Stimulated activated CD4-positive, alpha-beta T cell treated with anti-CD3 and anti-CD28 coated beads, Interleukin-2, amount 100 ng/mL, for 4 hours (primary cell): Measurements from ENCODE around the gene FOXP1.

Experiments used
- DNase-seq: peaks from one replicate; pipeline ENCODE4 v3.0.0-alpha.2; 2020; ENCODE audit warnings: low read depth

Gene FOXP1

GRCh38 chr3:71307991-71308697 is 275.4 kb downstream of the FOXP1 start:
- DNase-seq, result no peak

- peak; percentile 22 for DNase-seq
Observed at GRCh38 chr3:71305231-71306206, 278.0 kb downstream of the FOXP1 start.

GRCh38 chr3:71304684-71305083 is 278.8 kb downstream of the FOXP1 start:
- DNase-seq, result peak; percentile 28

GRCh38 chr3:71304247-71304646 is 279.3 kb downstream of the FOXP1 start:
- no peak for DNase-seq

GRCh38 chr3:71303627-71304200 is 279.8 kb downstream of the FOXP1 start:
- DNase-seq, result no peak

GRCh38 chr3:71302604-71303003 is 280.9 kb downstream of the FOXP1 start:
- DNase-seq, result no peak

GRCh38 chr3:71300951-71301393 is 282.6 kb downstream of the FOXP1 start:
- DNase-seq, result no peak

GRCh38 chr3:71299160-71299559 is 284.4 kb downstream of the FOXP1 start:
- DNase-seq, result peak; percentile 4

- no peak for DNase-seq
Observed at GRCh38 chr3:71294919-71295318, 288.6 kb downstream of the FOXP1 start.

- DNase-seq, result no peak
Observed at GRCh38 chr3:71290301-71290700, 293.2 kb downstream of the FOXP1 start.

- DNase-seq, result no peak
Observed at GRCh38 chr3:71288269-71288930, 295.1 kb downstream of the FOXP1 start.

GRCh38 chr3:71285086-71285485 is 298.4 kb downstream of the FOXP1 start:
- DNase-seq, result no peak

- DNase-seq, result no peak
Observed at GRCh38 chr3:71282976-71283375, 300.6 kb downstream of the FOXP1 start.

- no peak for DNase-seq
Observed at GRCh38 chr3:71281280-71281679, 302.2 kb downstream of the FOXP1 start.

GRCh38 chr3:71277341-71277740 is 306.2 kb downstream of the FOXP1 start:
- DNase-seq, result no peak

- DNase-seq, result no peak
Observed at GRCh38 chr3:71276531-71276930, 307.0 kb downstream of the FOXP1 start.

GRCh38 chr3:71273453-71273852 is 310.1 kb downstream of the FOXP1 start:
- no peak for DNase-seq

GRCh38 chr3:71271596-71271995 is 311.9 kb downstream of the FOXP1 start:
- no peak for DNase-seq

- no peak for DNase-seq
Observed at GRCh38 chr3:71269906-71270305, 313.6 kb downstream of the FOXP1 start.

GRCh38 chr3:71268462-71268999 is 315.0 kb downstream of the FOXP1 start:
- DNase-seq, result no peak

- DNase-seq, result no peak
Observed at GRCh38 chr3:71266875-71267274, 316.7 kb downstream of the FOXP1 start.

GRCh38 chr3:71265365-71265915 is 318.1 kb downstream of the FOXP1 start:
- no peak for DNase-seq
